ENCODE measurements around the gene CFAP99.

CFAP99 gene

DNA sequence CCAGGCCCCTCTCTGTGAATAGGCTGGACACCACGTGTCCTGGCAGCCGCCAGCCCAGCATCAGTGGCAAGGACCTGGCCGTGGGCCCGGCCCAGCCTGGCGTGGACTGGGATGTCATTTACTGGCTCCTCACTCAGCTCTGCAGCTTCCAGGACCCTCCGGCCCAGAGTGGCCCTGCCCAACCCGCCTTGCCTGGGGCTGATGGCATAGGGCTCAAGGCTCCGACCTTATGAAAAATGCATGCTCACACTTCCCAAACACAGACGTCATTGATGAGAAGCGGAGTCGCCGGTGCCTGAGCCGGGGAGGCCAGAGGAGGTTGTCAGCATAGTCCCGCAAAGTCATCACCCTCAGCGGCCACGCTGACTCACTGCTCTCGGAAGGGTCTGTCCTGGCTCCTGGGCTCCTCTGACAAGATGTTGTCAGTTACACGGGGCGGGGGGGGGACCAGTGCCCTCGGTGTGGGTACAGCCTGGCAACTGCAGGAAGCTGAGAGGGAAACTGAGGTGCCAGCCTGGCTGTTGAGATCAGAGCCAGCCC, 14.3 kb downstream of the CFAP99 start:
- TF ChIP-seq ARNT (IDR thresholded peaks at IDR 0.05), result no peak
- no peak for TF ChIP-seq L3MBTL2 (conservative IDR thresholded peaks at IDR 0.05)
- no peak for DNase-seq (ENCODE audit: extremely low spot score)
- ChIA-PET CTCF (no interaction called here), POLR2A (no interaction called here)

DNA sequence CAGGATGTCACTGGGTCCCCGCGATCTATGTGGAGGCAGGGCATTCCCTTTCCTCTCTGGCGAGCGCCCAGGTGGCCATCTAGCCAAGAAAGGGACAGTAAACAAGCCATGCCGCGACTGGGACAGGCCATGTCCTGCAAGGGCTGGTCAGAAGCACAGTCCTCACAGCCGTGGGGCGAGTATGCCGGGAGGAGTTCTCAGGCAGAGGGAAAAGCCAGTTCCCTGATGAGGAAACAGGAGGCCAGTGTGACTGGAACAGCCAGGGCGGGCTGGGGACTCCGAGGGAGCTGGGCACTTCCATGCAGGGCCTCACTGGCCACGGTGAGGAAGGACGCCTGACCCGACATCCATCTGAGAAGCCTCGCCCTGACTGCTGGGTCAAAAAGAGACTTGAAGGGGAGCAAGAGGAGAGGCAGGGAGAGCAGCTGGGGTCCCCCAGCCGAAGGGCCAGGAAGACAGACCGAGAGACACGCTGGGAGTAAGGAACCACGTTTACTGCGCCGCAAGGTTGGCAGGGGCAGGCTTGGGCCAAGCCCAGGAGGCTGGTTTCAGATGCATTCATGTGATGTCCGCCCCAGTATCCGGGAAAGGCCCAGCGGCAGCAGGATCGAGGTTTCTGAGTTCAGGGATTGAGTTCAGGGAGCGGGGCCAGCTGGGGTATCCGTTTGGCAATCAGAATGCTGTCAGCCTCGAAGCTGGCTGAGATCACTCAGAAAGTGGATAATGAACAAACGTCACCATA, 15.0 kb downstream of the CFAP99 start:
- POLR2A ChIA-PET, result no interaction called here

DNA sequence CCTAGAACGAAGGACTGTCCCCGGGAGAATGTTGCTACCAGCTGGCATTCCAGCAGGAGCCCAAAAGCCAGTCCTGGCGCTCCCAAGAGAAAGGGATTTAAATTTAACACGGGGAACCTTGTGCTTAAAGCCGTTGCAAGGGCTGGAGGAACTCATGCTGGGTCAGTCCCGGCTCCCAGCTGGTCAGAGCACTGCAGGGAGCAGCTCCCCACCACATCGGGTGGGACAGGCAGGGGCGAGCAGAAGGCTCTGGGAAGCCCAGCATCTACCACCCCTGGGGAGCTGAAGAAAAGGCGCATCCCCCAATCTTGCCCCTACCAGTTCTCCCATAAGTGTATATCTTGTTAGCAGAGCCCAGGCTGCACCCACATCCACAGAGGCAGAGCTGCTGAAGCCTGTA, 15.7 kb downstream of the CFAP99 start:
- TF ChIP-seq ARNT (IDR thresholded peaks at IDR 0.05) (no peak), BHLHE40 (IDR thresholded peaks at IDR 0.05; ENCODE audit: borderline replicate concordance) (no peak), FOXK2 (IDR thresholded peaks at IDR 0.05) (no peak), FOXM1 (IDR thresholded peaks at IDR 0.05; ENCODE audit: borderline replicate concordance) (no peak), NFRKB (IDR thresholded peaks at IDR 0.05) (no peak), L3MBTL2 (conservative IDR thresholded peaks at IDR 0.05) (no peak), LEF1 (IDR thresholded peaks at IDR 0.05; ENCODE audit: borderline replicate concordance) (no peak), ELF4 (IDR thresholded peaks at IDR 0.05) (no peak), CTBP1 (IDR thresholded peaks at IDR 0.05; ENCODE audit: borderline replicate concordance) (no peak), SUZ12 (IDR thresholded peaks at IDR 0.05) (no peak), TARDBP (IDR thresholded peaks at IDR 0.05) (no peak), HDGF (IDR thresholded peaks at IDR 0.05; ENCODE audit: borderline replicate concordance) (no peak), SP1 (IDR thresholded peaks at IDR 0.05) (no peak), FOXA1 (IDR thresholded peaks at IDR 0.05) (no peak), ZNF384 (IDR thresholded peaks at IDR 0.05) (no peak)
- TF ChIP-seq, protein P1, sequence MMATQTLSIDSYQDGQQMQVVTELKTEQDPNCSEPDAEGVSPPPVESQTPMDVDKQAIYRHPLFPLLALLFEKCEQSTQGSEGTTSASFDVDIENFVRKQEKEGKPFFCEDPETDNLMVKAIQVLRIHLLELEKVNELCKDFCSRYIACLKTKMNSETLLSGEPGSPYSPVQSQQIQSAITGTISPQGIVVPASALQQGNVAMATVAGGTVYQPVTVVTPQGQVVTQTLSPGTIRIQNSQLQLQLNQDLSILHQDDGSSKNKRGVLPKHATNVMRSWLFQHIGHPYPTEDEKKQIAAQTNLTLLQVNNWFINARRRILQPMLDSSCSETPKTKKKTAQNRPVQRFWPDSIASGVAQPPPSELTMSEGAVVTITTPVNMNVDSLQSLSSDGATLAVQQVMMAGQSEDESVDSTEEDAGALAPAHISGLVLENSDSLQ (IDR thresholded peaks at IDR 0.05), result no peak
- DNase-seq (ENCODE audit: extremely low spot score), result no peak
- ChIA-PET POLR2A (no interaction called here), CTCF (interaction anchor here (0.6 kb wide), 1 partner anchor 490 kb away, joined by 3 read pairs; no protein-coding TSS in a partner anchor)

More for the DNA sequence above, 15.0 kb downstream of the CFAP99 start:
- DNase-seq (ENCODE audit: extremely low spot score), result no peak
- TF ChIP-seq ZNF384 (IDR thresholded peaks at IDR 0.05), result no peak
- no peak for TF ChIP-seq FOXM1 (IDR thresholded peaks at IDR 0.05; ENCODE audit: borderline replicate concordance)
- TF ChIP-seq LEF1 (IDR thresholded peaks at IDR 0.05; ENCODE audit: borderline replicate concordance), result no peak
- TF ChIP-seq NFRKB (IDR thresholded peaks at IDR 0.05), result no peak
- TF ChIP-seq ARNT (IDR thresholded peaks at IDR 0.05), result no peak
- no peak for TF ChIP-seq SUZ12 (IDR thresholded peaks at IDR 0.05)
- no peak for TF ChIP-seq FOXK2 (IDR thresholded peaks at IDR 0.05)
- TF ChIP-seq, protein P1 (IDR thresholded peaks at IDR 0.05), result no peak
- no peak for TF ChIP-seq L3MBTL2 (conservative IDR thresholded peaks at IDR 0.05)
- no peak for TF ChIP-seq CTBP1 (IDR thresholded peaks at IDR 0.05; ENCODE audit: borderline replicate concordance)
- no peak for TF ChIP-seq HDGF (IDR thresholded peaks at IDR 0.05; ENCODE audit: borderline replicate concordance)
- CTCF ChIA-PET, result interaction anchor here (0.6 kb wide), 1 partner anchor 490 kb away, joined by 3 read pairs; no protein-coding TSS in a partner anchor

DNA sequence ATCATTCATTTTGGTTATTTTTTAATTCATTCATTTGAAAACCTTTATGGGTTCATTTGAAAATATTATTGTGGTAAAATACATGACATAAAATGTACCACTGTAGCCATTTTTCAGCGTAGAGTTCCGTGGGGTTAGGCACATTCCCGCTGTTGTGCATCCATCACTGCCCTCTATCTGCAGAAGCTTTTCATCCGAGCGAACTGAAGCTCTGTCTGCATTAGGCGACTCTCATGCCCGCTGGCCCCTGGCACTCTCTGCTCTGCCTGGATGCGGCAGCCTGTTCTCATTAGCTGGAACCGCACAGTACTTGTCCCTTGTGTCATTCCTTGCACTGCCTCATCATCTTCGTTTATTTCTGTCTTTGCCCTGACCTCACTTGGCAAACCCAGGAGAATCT, 17.5 kb downstream of the CFAP99 start:
- no peak for TF ChIP-seq SP1 (IDR thresholded peaks at IDR 0.05)
- TF ChIP-seq SUZ12 (IDR thresholded peaks at IDR 0.05), result no peak
- no peak for TF ChIP-seq LEF1 (IDR thresholded peaks at IDR 0.05; ENCODE audit: borderline replicate concordance)
- TF ChIP-seq FOXM1 (IDR thresholded peaks at IDR 0.05; ENCODE audit: borderline replicate concordance), result no peak
- TF ChIP-seq ARNT (IDR thresholded peaks at IDR 0.05), result no peak
- TF ChIP-seq CTBP1 (IDR thresholded peaks at IDR 0.05; ENCODE audit: borderline replicate concordance), result no peak
- TF ChIP-seq FOXK2 (IDR thresholded peaks at IDR 0.05), result no peak
- no peak for TF ChIP-seq FOXA1 (IDR thresholded peaks at IDR 0.05)
- DNase-seq (ENCODE audit: extremely low spot score), result no peak
- CTCF ChIA-PET, result interaction anchor here (1.4 kb wide), 1 partner anchor 216 kb away, joined by 5 read pairs; no protein-coding TSS in a partner anchor
- POLR2A ChIA-PET, result interaction anchor here (0.7 to 1.4 kb wide), 2 partner anchors 33 to 100 kb away, joined by 3 read pairs; partner anchors contain the start of genes FAM193A and RNF4

DNA sequence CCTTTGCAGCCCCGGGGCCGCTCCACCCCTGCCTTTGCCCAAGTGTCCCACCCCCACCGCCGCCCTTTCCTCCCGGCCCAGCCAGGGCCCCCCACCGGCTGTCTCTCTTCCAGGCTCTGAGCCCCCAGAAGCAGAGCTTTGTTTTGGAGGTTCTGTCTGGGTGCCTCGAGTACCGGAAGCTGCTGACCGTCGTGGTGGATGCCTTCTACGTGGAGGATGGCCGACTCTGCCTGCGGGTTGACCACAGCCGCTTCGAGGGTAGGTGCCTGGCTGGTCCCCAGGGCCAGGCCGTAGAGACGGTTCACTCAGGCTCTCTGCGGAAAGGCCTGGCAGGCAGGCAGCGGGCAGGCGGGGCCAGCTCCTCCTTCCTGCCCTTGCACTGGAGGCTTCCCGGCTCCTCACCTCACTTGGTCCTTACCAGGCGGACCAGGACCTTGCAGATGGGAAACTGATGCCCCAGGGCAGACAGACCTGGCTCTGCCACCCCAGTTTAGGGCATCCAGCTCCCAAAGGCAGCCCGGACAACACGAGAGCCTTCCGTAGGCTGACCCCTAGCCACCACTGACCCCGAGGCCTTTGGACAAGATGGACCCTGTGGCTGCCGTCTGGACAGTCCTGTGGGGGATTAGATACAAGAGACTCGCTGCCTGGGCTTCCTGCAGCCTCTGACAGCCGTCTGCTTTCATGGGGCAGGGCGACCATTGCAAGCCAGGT, 18.2 kb downstream of the CFAP99 start:
- TF ChIP-seq TARDBP (IDR thresholded peaks at IDR 0.05) (no peak), FOXM1 (IDR thresholded peaks at IDR 0.05; ENCODE audit: borderline replicate concordance) (no peak), FOXA1 (IDR thresholded peaks at IDR 0.05) (no peak), FOXK2 (IDR thresholded peaks at IDR 0.05) (no peak), BHLHE40 (IDR thresholded peaks at IDR 0.05; ENCODE audit: borderline replicate concordance) (no peak), ZNF384 (IDR thresholded peaks at IDR 0.05) (no peak), SP1 (IDR thresholded peaks at IDR 0.05) (no peak), HDGF (IDR thresholded peaks at IDR 0.05; ENCODE audit: borderline replicate concordance) (no peak), ARNT (IDR thresholded peaks at IDR 0.05) (no peak), SUZ12 (IDR thresholded peaks at IDR 0.05) (no peak), ELF4 (IDR thresholded peaks at IDR 0.05) (no peak), CTBP1 (IDR thresholded peaks at IDR 0.05; ENCODE audit: borderline replicate concordance) (no peak), NFRKB (IDR thresholded peaks at IDR 0.05) (no peak), L3MBTL2 (conservative IDR thresholded peaks at IDR 0.05) (no peak), LEF1 (IDR thresholded peaks at IDR 0.05; ENCODE audit: borderline replicate concordance) (no peak)
- TF ChIP-seq, protein P1 (IDR thresholded peaks at IDR 0.05), result no peak
- CTCF ChIA-PET, result interaction anchor here (1.4 kb wide), 1 partner anchor 217 kb away, joined by 5 read pairs; no protein-coding TSS in a partner anchor
- POLR2A ChIA-PET, result interaction anchor here (0.7 to 1.4 kb wide), 2 partner anchors 32 to 100 kb away, joined by 3 read pairs; partner anchors contain the start of genes FAM193A and RNF4
- no peak for DNase-seq (ENCODE audit: extremely low spot score)

All from HEK293T (cell line).